SU-DHL-6 (cell line): ENCODE data around the gene FHIP1A.

Experiments
- EZH2phosphoT487 ChIP-seq: fragments of 200-600 bp; sonication (generic), shearing (Covaris generic); conservative IDR thresholded peaks from 2 replicates; pipeline ENCODE4 v1.6.1; 2018; ENCODE audit warnings: mild to moderate bottlenecking, antibody characterized with exemption, low read length, moderate library complexity, mixed read lengths
- TF ChIP-seq, protein P1 (sequence below): fragments of 200-600 bp; sonication (generic); IDR thresholded peaks from one replicate; pipeline ENCODE4 v1.5.1; 2017; ENCODE audit warnings: antibody characterized with exemption, mild to moderate bottlenecking, low read length, moderate library complexity; ENCODE audit not compliant: insufficient read depth, poor library complexity, severe bottlenecking

DNA sequence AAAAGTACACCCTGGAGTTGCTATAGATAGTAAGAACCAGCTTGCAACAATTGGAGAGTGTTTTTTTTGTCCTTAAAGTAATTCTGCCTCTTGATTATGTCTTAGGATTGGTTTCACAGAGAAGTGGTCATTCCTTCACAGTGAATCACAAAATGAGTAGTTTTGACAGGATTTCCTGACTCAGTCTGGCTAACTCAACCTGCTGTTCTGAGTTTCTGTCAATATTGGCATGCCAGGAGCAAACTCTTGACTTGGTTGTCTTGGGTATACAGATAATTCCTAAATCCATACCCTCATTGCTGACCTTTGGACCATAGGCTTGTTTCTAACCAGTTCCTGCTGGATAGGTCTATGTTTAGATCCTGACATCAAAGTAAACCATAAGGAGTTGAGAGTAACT lies 9.4 kb downstream of the FHIP1A start:
- TF ChIP-seq, protein P1, sequence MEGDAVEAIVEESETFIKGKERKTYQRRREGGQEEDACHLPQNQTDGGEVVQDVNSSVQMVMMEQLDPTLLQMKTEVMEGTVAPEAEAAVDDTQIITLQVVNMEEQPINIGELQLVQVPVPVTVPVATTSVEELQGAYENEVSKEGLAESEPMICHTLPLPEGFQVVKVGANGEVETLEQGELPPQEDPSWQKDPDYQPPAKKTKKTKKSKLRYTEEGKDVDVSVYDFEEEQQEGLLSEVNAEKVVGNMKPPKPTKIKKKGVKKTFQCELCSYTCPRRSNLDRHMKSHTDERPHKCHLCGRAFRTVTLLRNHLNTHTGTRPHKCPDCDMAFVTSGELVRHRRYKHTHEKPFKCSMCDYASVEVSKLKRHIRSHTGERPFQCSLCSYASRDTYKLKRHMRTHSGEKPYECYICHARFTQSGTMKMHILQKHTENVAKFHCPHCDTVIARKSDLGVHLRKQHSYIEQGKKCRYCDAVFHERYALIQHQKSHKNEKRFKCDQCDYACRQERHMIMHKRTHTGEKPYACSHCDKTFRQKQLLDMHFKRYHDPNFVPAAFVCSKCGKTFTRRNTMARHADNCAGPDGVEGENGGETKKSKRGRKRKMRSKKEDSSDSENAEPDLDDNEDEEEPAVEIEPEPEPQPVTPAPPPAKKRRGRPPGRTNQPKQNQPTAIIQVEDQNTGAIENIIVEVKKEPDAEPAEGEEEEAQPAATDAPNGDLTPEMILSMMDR = no peak
- no peak for TF ChIP-seq EZH2phosphoT487
